ENCODE measurements around the gene CRISP2.

- TF ChIP-seq, protein P1, sequence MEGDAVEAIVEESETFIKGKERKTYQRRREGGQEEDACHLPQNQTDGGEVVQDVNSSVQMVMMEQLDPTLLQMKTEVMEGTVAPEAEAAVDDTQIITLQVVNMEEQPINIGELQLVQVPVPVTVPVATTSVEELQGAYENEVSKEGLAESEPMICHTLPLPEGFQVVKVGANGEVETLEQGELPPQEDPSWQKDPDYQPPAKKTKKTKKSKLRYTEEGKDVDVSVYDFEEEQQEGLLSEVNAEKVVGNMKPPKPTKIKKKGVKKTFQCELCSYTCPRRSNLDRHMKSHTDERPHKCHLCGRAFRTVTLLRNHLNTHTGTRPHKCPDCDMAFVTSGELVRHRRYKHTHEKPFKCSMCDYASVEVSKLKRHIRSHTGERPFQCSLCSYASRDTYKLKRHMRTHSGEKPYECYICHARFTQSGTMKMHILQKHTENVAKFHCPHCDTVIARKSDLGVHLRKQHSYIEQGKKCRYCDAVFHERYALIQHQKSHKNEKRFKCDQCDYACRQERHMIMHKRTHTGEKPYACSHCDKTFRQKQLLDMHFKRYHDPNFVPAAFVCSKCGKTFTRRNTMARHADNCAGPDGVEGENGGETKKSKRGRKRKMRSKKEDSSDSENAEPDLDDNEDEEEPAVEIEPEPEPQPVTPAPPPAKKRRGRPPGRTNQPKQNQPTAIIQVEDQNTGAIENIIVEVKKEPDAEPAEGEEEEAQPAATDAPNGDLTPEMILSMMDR (IDR thresholded peaks at IDR 0.05): no peak
- TF ChIP-seq EZH2 (IDR thresholded peaks at IDR 0.05) (no peak), EZH2phosphoT487 (IDR thresholded peaks at IDR 0.05) (no peak)
Observed at GRCh38 chr6:49676671-49677281, 36.6 kb downstream of the CRISP2 start.

Measured in neural progenitor cell (in vitro differentiated cells).